Suprapubic skin (tissue), 4 donors: ENCODE measurements around the gene ZCCHC7. TPM values are rescaled to one million over a fixed set of nuclear protein-coding genes. Genes with fewer than 3 reads are reported as not detected.

Experiments
- DNase-seq, 2 donors: peaks; one replicate each; pipeline ENCODE4 v3.0.0-alpha.2; 2019; ENCODE audit warnings: low spot score in 2 of 2
- H3K27ac ChIP-seq: fragments of 200-600 bp; sonication (generic); one replicate; pipeline ENCODE4 v1.5.1; 2019
- H3K27me3 ChIP-seq: fragments of 200-600 bp; sonication (generic); one replicate; pipeline ENCODE4 v1.5.1; 2019
- H3K36me3 ChIP-seq: fragments of 200-600 bp; sonication (generic); one replicate; pipeline ENCODE4 v1.5.1; 2019
- H3K4me1 ChIP-seq: fragments of 200-600 bp; sonication (generic); one replicate; pipeline ENCODE4 v1.5.1; 2019
- H3K4me3 ChIP-seq: fragments of 200-600 bp; sonication (generic); one replicate; pipeline ENCODE4 v1.5.1; 2019; ENCODE audit warnings: mild to moderate bottlenecking
- H3K9me3 ChIP-seq: fragments of 200-600 bp; sonication (generic); one replicate; pipeline ENCODE4 v1.5.1; 2019
- EP300 ChIP-seq: sonication (generic); formaldehyde crosslinking; IDR thresholded peaks from one replicate; pipeline ENCODE4 v1.6.1; 2017; ENCODE audit warnings: antibody characterized with exemption
- POLR2A ChIP-seq, 2 donors: fragments of 450-650 bp; IDR thresholded peaks; one replicate each; pipeline ENCODE4 v1.6.1; 2017; ENCODE audit warnings: antibody characterized with exemption in 2 of 2, mild to moderate bottlenecking in 2 of 2, moderate library complexity in 2 of 2
- POLR2AphosphoS5 ChIP-seq, 3 donors: sonication (generic); formaldehyde crosslinking; IDR thresholded peaks; one replicate each; pipeline ENCODE4 v1.6.1; 2017; ENCODE audit warnings: antibody characterized with exemption in 3 of 3
- WGBS: methylation state at CpG from one replicate; pipeline ENCODE4 v1.1.5; 2018; 5-methylcytosine and 5-hydroxymethylcytosine counted together
- total RNA-seq, 4 donors: library from RNA; depleted of rRNA; stranded (reverse); fragments of >200 nt; gene quantifications; one replicate each; pipeline ENCODE4 v1.1.0, GENCODE V29; 2016
- TF ChIP-seq, protein P1 (sequence below), 2 donors: fragments of 200-600 bp in 1 of 2; fragments of 450-650 bp in 1 of 2; sonication (generic) in 1 of 2; IDR thresholded peaks; one replicate each; pipeline ENCODE4 v1.5.1; 2016 to 2019; ENCODE audit warnings: antibody characterized with exemption in 2 of 2, mild to moderate bottlenecking in 1 of 2, moderate library complexity in 1 of 2

The ZCCHC7 gene
- total RNA-seq, 4 donors from 2014 or later, result 16.3 to 37.6 (median 20.4) TPM

DNA sequence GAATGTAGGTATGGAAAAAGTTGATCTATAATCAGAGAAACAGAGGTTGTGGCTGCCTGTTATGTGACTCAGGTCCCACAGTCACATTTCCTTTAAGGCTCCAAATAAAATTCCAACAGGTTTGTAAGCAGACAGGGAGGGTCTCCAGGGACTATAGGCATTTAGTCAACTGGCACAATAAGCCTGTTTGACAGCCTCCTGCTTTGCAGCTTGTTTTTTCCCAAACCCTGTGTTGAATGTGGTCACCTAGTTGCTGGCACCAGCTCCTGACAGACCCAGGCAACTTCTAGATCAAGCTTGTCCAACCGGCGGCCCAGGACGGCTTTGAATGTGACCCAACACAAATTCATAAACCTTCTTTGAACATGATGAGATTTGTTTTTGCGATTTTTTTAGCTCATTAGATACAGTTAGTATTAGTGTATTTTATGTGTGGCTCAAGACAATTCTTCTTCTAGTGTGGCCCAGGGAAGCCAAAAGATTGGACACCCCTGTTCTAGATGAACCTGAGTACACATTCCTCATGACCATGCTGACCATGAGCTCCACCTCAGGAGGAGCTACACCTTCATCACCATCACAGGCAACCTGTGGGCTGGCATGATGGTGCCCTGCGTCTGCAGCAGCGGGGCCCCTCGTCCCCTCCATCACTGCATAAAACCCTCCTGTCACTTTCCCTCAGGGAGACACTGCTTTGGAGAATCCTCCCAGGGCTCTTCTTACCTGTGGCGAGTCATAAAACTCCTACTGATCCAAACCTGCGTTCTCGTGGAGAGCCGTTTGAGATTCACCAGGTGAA is 286.4 kb downstream of the ZCCHC7 start:
- H3K27ac ChIP-seq, result no peak overlapping the region
- no peak for DNase-seq
- no peaks in the 10 kb centered on the region for H3K9me3 ChIP-seq
- no peaks in the 10 kb centered on the region for H3K4me1 ChIP-seq
- H3K4me3 ChIP-seq, result no peak overlapping the region
- 76% methylated on average over 11 of the region's 11 CpGs for WGBS
- no peaks in the 10 kb centered on the region for H3K36me3 ChIP-seq
- H3K27me3 ChIP-seq, result no peaks in the 10 kb centered on the region
- TF ChIP-seq POLR2AphosphoS5 (IDR thresholded peaks at IDR 0.05) (no peak), POLR2A (IDR thresholded peaks at IDR 0.05) (no peak), EP300 (no peak)
- TF ChIP-seq, protein P1, sequence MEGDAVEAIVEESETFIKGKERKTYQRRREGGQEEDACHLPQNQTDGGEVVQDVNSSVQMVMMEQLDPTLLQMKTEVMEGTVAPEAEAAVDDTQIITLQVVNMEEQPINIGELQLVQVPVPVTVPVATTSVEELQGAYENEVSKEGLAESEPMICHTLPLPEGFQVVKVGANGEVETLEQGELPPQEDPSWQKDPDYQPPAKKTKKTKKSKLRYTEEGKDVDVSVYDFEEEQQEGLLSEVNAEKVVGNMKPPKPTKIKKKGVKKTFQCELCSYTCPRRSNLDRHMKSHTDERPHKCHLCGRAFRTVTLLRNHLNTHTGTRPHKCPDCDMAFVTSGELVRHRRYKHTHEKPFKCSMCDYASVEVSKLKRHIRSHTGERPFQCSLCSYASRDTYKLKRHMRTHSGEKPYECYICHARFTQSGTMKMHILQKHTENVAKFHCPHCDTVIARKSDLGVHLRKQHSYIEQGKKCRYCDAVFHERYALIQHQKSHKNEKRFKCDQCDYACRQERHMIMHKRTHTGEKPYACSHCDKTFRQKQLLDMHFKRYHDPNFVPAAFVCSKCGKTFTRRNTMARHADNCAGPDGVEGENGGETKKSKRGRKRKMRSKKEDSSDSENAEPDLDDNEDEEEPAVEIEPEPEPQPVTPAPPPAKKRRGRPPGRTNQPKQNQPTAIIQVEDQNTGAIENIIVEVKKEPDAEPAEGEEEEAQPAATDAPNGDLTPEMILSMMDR (IDR thresholded peaks at IDR 0.05), result no peak

DNA sequence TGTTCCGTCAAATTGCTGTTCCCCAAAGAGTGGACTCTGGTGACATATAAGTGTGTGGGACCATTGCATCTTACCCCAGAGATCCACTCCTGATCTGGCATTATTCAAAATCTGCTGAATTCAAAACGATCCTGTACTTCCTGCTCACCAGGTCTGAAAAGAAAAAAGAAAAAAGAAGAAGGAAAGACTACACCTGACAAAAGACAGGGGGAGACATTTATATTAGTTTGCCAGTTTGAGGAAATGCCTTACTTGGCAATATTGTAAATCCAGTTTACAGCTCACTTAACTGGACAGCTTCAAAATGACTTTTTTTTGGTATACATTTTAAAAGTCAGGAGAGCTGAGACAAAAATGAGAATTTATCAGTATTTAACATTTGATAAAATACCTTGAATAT is 287.1 kb downstream of the ZCCHC7 start:
- Histone ChIP-seq H3K4me3 (no peak overlapping the region), H3K27ac (no peak overlapping the region), H3K4me1 (peaks cover 2% of the 10 kb centered on the region), H3K27me3 (no peaks in the 10 kb centered on the region), H3K9me3 (no peaks in the 10 kb centered on the region), H3K36me3 (no peaks in the 10 kb centered on the region)
- DNase-seq, result no peak
- TF ChIP-seq EP300, result no peak
- WGBS, result 57% methylated on average over 2 of the region's 2 CpGs

Other genes starting within 250 kb of the ZCCHC7 start
- under 1 TPM in 1 of 4 donors, not detected in 3; 0.04 TPM for gene PAX5, start 86.3 kb upstream of the ZCCHC7 start, total RNA-seq